K562 (cell line): ENCODE data around the gene UHMK1. TPM values are rescaled to one million over a fixed set of nuclear protein-coding genes. Genes with fewer than 3 reads are reported as not detected.

Experiments used
- ATF1 ChIP-seq, 2 experiments: fragments of 450-650 bp in 1 of 2; IDR thresholded peaks; 2 replicates each; pipeline ENCODE4 v1.6.1; 2016; ENCODE audit warnings: missing compliant biosample characterization in 1 of 2, missing genetic modification characterization in 1 of 2
- CEBPG ChIP-seq, 3 experiments: fragments of 200-800 bp in 1 of 3; sonication (Bioruptor generic) in 1 of 3; sonication (generic) in 1 of 3; formaldehyde crosslinking in 1 of 3; IDR thresholded peaks in 2 of 3; conservative IDR thresholded peaks in 1 of 3; 2 replicates each; pipeline versions ENCODE4 v1.6.1 to v1.8.0; 2016 to 2022; ENCODE audit warnings: missing compliant biosample characterization in 2 of 3, missing genetic modification characterization in 2 of 3, mild to moderate bottlenecking in 1 of 3, missing genetic modification reagents in 1 of 3
- DMBX1 ChIP-seq: fragments of 250-450 bp; sonication (Bioruptor Pico); IDR thresholded peaks from 2 replicates; pipeline ENCODE4 v1.8.0; 2022; ENCODE audit warnings: inconsistent platforms, mild to moderate bottlenecking, moderate library complexity, borderline replicate concordance
- FUS ChIP-seq: fragments of 200-400 bp; formaldehyde crosslinking; optimal IDR thresholded peaks from 2 replicates; pipeline ENCODE3; 2017; ENCODE audit warnings: low read depth, low read length
- HMGN3 ChIP-seq: IDR thresholded peaks from 2 replicates; pipeline ENCODE4 v1.6.1; 2011; ENCODE audit warnings: borderline replicate concordance, low read depth, mild to moderate bottlenecking, mixed read lengths, low read length; ENCODE audit not compliant: insufficient read length; ENCODE audit errors: extremely low read depth
- OTX1 ChIP-seq: fragments of 450-650 bp; formaldehyde crosslinking; IDR thresholded peaks from 2 replicates; pipeline ENCODE4 v1.4.0; 2022; ENCODE audit warnings: mild to moderate bottlenecking
- PHF8 ChIP-seq: fragments of 200-600 bp; sonication (generic); IDR thresholded peaks from 2 replicates; pipeline ENCODE4 v1.6.1; 2012; ENCODE audit warnings: mixed run types, mild to moderate bottlenecking, inconsistent platforms, low read length, moderate library complexity, borderline replicate concordance
- PKNOX1 ChIP-seq: fragments of 450-650 bp; IDR thresholded peaks from 2 replicates; pipeline ENCODE4 v1.6.1; 2016
- TAF7 ChIP-seq: fragments of 450-650 bp; IDR thresholded peaks from 2 replicates; pipeline ENCODE4 v1.6.1; 2016; ENCODE audit warnings: missing genetic modification characterization, missing compliant biosample characterization
- TEAD4 ChIP-seq, 2 experiments: sonication (generic) in 1 of 2; formaldehyde crosslinking in 1 of 2; IDR thresholded peaks; 2 replicates each; pipeline versions ENCODE4 v1.6.1 to v1.8.0; 2012 to 2022; ENCODE audit warnings: borderline replicate concordance in 1 of 2, inconsistent platforms in 1 of 2, low read length in 1 of 2, mild to moderate bottlenecking in 1 of 2, missing genetic modification reagents in 1 of 2
- TFAP4 ChIP-seq: sonication (generic); formaldehyde crosslinking; IDR thresholded peaks from 2 replicates; pipeline ENCODE4 v1.8.0; 2022; ENCODE audit warnings: missing genetic modification reagents, mild to moderate bottlenecking, moderate library complexity, borderline replicate concordance
- ZNF696 ChIP-seq: fragments of 250-450 bp; sonication (Bioruptor Pico); conservative IDR thresholded peaks from 2 replicates; pipeline ENCODE4 v1.4.0; 2020; ENCODE audit warnings: mild to moderate bottlenecking, moderate library complexity
- polyA plus RNA-seq, 8 experiments: library from polyadenylated mRNA; depleted of rRNA in 4 of 8; stranded (reverse) in 5 of 8; unstranded in 3 of 8; fragments of >200 nt; fragmentation: Nextera tagmentation in 2 of 8; fragmentation: Illumina TruSeq in 1 of 8; extraction: Ambion mirVana in 2 of 8; extraction: Trizol in 1 of 8; gene quantifications; 2 replicates each; pipeline versions ENCODE4 v1.2.1 to v1.2.3, GENCODE V29; 2011 to 2014; ENCODE audit warnings: inconsistent platforms in 1 of 8, missing spikeins in 1 of 8
- total RNA-seq, 7 experiments: library from RNA; depleted of rRNA in 6 of 7; stranded (reverse); fragments of >200 nt in 6 of 7; fragmentation: Illumina TruSeq in 2 of 7; extraction: Trizol in 2 of 7; gene quantifications; 2 replicates each; pipeline versions ENCODE4 v1.2.1 to v1.2.3, GENCODE V29; 2011 to 2021; ENCODE audit warnings: low replicate concordance in 1 of 7
- TF ChIP-seq, protein P1 (sequence below), 2 experiments: fragments of 450-650 bp; formaldehyde crosslinking in 1 of 2; IDR thresholded peaks; 2 replicates each; pipeline versions ENCODE4 v1.4.0 to v1.6.1; 2014 to 2020; ENCODE audit warnings: mild to moderate bottlenecking in 2 of 2, borderline replicate concordance in 1 of 2, low read depth in 1 of 2
- TF ChIP-seq, protein P2 (sequence below): fragments of 250-450 bp; sonication (Bioruptor Pico); IDR thresholded peaks from 2 replicates; pipeline ENCODE4 v1.6.1; 2021; ENCODE audit warnings: mild to moderate bottlenecking

Gene UHMK1
- total and polyA plus RNA-seq, 9 of the 15 experiments (the other 6 are each of a cell fraction or from before 2014, with no cell fraction given): 13.1 to 72.4 (median 38.3) TPM

DNA sequence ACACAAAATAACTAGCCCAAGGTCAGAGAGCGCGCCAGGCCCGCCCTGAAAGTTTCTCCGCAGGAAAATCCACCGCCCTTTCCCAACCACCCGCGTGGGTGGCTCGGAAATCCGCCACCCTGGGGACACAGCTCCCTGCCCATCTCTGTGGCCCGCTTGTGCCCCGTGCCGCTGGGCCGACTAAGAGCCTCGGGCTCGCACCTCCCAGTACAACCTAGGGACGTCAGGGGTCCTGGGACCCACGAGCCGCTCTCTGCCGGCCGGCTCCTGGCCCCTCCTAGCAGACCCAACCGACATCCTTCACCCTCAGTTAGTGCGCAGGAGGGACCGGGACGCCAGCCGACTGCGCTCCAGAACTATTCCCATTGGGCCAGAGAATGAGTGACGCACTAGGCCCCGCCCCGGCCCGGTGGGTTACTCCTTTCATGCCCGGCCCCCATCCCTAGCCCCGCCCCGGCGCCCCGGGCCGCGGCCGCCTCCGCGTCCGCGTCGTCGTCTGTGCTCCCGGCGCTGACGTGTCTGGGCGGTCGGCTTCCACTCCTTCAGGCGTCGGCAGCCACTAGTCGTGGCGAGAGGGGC lies 63.5 kb downstream of the UHMK1 start (continued):
- peak; percentile 3; the same call in 1 of the 2 replicates for TF ChIP-seq TEAD4 (IDR thresholded peaks at IDR 0.05; ENCODE audit: low read length)
- TF ChIP-seq TEAD4 (CRISPR knock-in tag; IDR thresholded peaks at IDR 0.05; ENCODE audit: borderline replicate concordance): no peak
- 0 out of 2 replicates have a peak, but pooled peaks have one; percentile 35 for TF ChIP-seq OTX1 (CRISPR knock-in tag)
- TF ChIP-seq DMBX1 (CRISPR knock-in tag): 0 out of 2 replicates have a peak, but pooled peaks have one; percentile 35
- TF ChIP-seq ZNF696 (CRISPR knock-in tag): no peak
- TF ChIP-seq ATF1 (CRISPR knock-in tag; IDR thresholded peaks at IDR 0.05): no peak
- peak; percentile 92 for TF ChIP-seq ATF1 (tag; IDR thresholded peaks at IDR 0.05)
- TF ChIP-seq PHF8: peak; percentile 82
- TF ChIP-seq, protein P1, sequence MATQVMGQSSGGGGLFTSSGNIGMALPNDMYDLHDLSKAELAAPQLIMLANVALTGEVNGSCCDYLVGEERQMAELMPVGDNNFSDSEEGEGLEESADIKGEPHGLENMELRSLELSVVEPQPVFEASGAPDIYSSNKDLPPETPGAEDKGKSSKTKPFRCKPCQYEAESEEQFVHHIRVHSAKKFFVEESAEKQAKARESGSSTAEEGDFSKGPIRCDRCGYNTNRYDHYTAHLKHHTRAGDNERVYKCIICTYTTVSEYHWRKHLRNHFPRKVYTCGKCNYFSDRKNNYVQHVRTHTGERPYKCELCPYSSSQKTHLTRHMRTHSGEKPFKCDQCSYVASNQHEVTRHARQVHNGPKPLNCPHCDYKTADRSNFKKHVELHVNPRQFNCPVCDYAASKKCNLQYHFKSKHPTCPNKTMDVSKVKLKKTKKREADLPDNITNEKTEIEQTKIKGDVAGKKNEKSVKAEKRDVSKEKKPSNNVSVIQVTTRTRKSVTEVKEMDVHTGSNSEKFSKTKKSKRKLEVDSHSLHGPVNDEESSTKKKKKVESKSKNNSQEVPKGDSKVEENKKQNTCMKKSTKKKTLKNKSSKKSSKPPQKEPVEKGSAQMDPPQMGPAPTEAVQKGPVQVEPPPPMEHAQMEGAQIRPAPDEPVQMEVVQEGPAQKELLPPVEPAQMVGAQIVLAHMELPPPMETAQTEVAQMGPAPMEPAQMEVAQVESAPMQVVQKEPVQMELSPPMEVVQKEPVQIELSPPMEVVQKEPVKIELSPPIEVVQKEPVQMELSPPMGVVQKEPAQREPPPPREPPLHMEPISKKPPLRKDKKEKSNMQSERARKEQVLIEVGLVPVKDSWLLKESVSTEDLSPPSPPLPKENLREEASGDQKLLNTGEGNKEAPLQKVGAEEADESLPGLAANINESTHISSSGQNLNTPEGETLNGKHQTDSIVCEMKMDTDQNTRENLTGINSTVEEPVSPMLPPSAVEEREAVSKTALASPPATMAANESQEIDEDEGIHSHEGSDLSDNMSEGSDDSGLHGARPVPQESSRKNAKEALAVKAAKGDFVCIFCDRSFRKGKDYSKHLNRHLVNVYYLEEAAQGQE (IDR thresholded peaks at IDR 0.05; ENCODE audit: borderline replicate concordance): no peak
- TF ChIP-seq, protein P1 (CRISPR knock-in tag; IDR thresholded peaks at IDR 0.05; ENCODE audit: low read depth): peak; percentile 52; the same call in 1 of the 2 replicates
- TF ChIP-seq, protein P2, sequence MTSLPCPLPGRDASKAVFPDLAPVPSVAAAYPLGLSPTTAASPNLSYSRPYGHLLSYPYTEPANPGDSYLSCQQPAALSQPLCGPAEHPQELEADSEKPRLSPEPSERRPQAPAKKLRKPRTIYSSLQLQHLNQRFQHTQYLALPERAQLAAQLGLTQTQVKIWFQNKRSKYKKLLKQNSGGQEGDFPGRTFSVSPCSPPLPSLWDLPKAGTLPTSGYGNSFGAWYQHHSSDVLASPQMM (CRISPR knock-in tag): no peak
- peak; percentile 97 for TF ChIP-seq HMGN3
- peak; percentile 55; the same call in 1 of the 2 replicates for TF ChIP-seq TAF7 (tag)
- TF ChIP-seq TFAP4: 0 out of 2 replicates have a peak, but pooled peaks have one; percentile 28
- no peak for TF ChIP-seq FUS
- TF ChIP-seq PKNOX1: peak; percentile 97
- no peak for TF ChIP-seq CEBPG (CRISPR knock-in tag; IDR thresholded peaks at IDR 0.05)
- TF ChIP-seq CEBPG (tag; conservative IDR thresholded peaks at IDR 0.05 in 1 of 2, IDR thresholded peaks at IDR 0.05 in 1 of 2): no peak
